Measurements from ENCODE around the gene ZNF679. TPM values are rescaled to one million over a fixed set of nuclear protein-coding genes. Genes with fewer than 3 reads are reported as not detected.
"Not testable (repeated sequence)": the region's sequence is repeated elsewhere in the genome, so short reads cannot be mapped to it uniquely, and the experiment has no call there.

The ZNF679 gene
- total RNA-seq, 1 donor from 2014 or later = not detected

DNA sequence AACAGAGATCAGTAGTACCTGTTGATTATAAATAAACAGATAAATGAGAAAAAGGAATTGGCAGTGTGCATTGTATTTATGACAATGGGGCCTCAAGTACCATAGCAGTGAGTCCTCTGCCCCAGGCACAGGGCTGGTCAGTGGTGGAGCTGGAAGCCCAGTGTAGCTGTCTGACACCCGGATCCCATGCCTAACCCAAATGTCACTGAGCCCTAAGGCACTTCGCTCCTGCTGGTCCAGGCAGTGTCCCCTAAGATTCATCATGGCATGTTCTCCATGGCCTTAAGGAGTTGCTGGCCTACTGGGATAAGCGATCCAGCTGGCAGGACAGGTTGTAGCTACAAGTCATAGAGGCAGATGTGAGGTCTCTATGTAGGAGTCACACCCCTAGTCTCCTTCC lies 82.2 kb downstream of the ZNF679 start:
- DNase-seq (ENCODE audit: low spot score) = no peak

GRCh38 chr7:64312826-64313225 lies 84.6 kb downstream of the ZNF679 start:
- DNase-seq (ENCODE audit: low spot score) = no peak

DNA sequence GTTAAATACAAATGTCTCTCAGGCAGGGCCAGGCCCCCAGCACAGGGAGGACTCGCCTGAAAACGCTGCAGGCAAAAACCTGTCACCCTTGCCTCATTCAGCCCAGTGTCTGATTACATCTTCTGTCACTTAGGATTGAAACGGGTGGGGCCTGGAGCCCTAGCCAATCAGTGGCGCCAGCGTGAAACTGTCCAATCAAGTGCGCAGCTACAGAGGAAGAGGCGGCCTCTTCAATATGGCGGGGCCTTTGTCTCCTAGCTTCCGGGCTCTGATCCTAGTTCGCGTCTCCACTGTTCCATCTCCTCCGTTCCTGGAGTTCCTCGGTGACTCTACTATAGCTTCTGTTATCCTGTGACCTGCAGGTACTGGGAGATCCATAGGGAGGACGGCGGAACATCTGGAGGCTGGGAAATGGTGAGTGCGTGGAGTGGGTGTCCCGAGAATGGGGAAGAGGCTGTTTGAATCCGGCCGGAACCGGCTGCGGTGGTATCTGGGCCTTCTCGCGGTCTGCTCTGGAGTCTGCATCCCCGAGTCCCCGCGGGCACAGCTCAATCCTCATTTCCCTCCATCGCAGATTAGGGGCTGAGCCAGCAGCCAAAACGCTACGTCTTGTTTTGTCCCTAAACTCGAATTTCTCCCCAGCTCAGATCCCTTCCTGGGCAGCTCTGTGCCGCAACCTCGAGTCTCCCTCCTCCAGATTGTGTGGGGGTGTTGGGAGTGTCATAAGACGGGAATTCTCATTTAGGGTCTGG lies 85.6 kb downstream of the ZNF679 start, which contains the start of gene ZNF736:
TSS of gene ZNF736 (plus strand) at position 222 of the 752 bp plus-strand sequence. CDS start at position 412, 190 bp downstream.
- DNase-seq (ENCODE audit: low spot score) = peak; percentile 94

- DNase-seq (ENCODE audit: low spot score) = no peak
These were observed 86.3 kb downstream of the ZNF679 start for GRCh38 chr7:64314566-64314965.

DNA sequence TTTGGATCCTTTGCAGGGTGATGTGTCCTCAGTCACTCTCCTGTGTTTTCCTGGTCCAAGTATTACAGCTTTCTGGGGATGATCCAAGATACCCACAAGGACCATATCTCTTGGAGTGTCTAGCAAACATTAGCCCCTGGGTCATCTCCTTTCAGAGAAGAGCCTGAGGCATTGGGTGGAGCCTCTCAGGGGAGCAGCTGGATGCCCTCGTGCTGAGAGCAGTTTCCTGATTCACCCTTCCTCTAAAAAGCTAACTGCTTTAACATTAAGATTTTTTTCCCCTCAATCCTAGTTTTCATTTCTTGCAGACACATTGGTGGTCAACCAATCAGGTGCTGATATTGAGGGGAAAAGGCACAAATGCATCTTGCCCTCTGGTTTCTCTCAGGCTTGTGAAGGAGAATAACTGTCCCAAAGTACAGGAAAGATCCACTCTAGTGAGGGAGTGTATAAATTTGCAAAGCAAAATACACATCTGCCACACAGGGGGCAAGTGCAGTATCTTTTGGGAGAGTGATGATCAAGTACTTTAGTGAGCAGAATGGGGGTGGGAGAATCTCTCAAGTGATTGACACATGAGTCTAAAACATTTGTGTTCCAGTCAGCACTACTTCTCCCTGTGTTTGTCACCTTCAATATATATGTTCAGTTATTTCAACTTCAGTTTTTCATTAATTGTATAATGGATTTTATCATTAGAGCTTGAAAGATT lies 87.9 kb downstream of the ZNF679 start:
- DNase-seq (ENCODE audit: low spot score) = not testable (repeated sequence)

Other genes with a start within 250 kb of the ZNF679 start
- gene ZNF722, start 229.6 kb upstream of the ZNF679 start, total RNA-seq = not detected
- 4.0 TPM for gene ZNF727, start 183.0 kb upstream of the ZNF679 start, total RNA-seq
- gene ZNF735, start 21.3 kb upstream of the ZNF679 start, total RNA-seq = not detected
- 32.4 TPM for gene ZNF736, start 85.5 kb downstream of the ZNF679 start, total RNA-seq

Data from mucosa of gallbladder (tissue), 1 donor.